Measurements from ENCODE around the gene BMS1. TPM values are rescaled to one million over a fixed set of nuclear protein-coding genes. Genes with fewer than 3 reads are reported as not detected.

Gene BMS1
- total and polyA plus RNA-seq, 10 of the 15 experiments (the other 5 are each of a cell fraction or from before 2014, with no cell fraction given) = 7.6 to 33.6 (median 21.0) TPM

- TF ChIP-seq HSF1 (IDR thresholded peaks at IDR 0.05; ENCODE audit: low read depth, low read length) = no peak
- peak; percentile 46; the same call in 1 of the 2 replicates for TF ChIP-seq TCF7 (IDR thresholded peaks at IDR 0.05; ENCODE audit: borderline replicate concordance)
- TF ChIP-seq SPI1 (IDR thresholded peaks at IDR 0.05; ENCODE audit: borderline replicate concordance, insufficient read depth, low read depth, low read length) = no peak
- peak; percentile 66 for TF ChIP-seq ZNF24 (IDR thresholded peaks at IDR 0.05)
- peak; percentile 99 for TF ChIP-seq ZBTB40 (IDR thresholded peaks at IDR 0.05; ENCODE audit: borderline replicate concordance)
- TF ChIP-seq HCFC1 (IDR thresholded peaks at IDR 0.05; ENCODE audit: low read length) = peak; percentile 90
- TF ChIP-seq BCL11A (IDR thresholded peaks at IDR 0.05; ENCODE audit: low read depth, low read length) = no peak
- peak; percentile 59 for TF ChIP-seq CUX1 (IDR thresholded peaks at IDR 0.05; ENCODE audit: insufficient replicate concordance, low read depth, low read length)
- TF ChIP-seq ZNF384 (IDR thresholded peaks at IDR 0.05; ENCODE audit: borderline replicate concordance, low read depth, low read length) = no peak
- TF ChIP-seq IRF5 (IDR thresholded peaks at IDR 0.05; ENCODE audit: borderline replicate concordance) = no peak
- peak; percentile 42 for TF ChIP-seq PBX3 (IDR thresholded peaks at IDR 0.05; ENCODE audit: insufficient replicate concordance, low read depth, low read length)
- no peak for TF ChIP-seq PAX8 (IDR thresholded peaks at IDR 0.05)
- TF ChIP-seq IRF4 (IDR thresholded peaks at IDR 0.05; ENCODE audit: low read depth, low read length) = peak; percentile 71; the same call in 1 of the 2 replicates
- TF ChIP-seq BACH1 (IDR thresholded peaks at IDR 0.05; ENCODE audit: borderline replicate concordance) = peak; percentile 66
- no peak for TF ChIP-seq ZBED1 (IDR thresholded peaks at IDR 0.05; ENCODE audit: borderline replicate concordance)
- TF ChIP-seq SMAD5 (IDR thresholded peaks at IDR 0.05; ENCODE audit: low read depth) = peak; percentile 95
Measured at GRCh38 chr10:42782446-42783180, at the start of gene BMS1 (continued).
